C4-2B (cell line): ENCODE measurements around the gene ACSL4.

Experiments
- H3K27ac ChIP-seq: fragments of 450-650 bp; 2 replicates; pipeline ENCODE4 v1.5.1; 2017
- ZFX ChIP-seq: fragments of 450-650 bp; IDR thresholded peaks from 2 replicates; pipeline ENCODE4 v1.6.1; 2017
- TF ChIP-seq, protein P1 (sequence below): fragments of 450-650 bp; conservative IDR thresholded peaks from 2 replicates; pipeline ENCODE4 v1.5.1; 2017; ENCODE audit warnings: mild to moderate bottlenecking

Gene ACSL4

DNA sequence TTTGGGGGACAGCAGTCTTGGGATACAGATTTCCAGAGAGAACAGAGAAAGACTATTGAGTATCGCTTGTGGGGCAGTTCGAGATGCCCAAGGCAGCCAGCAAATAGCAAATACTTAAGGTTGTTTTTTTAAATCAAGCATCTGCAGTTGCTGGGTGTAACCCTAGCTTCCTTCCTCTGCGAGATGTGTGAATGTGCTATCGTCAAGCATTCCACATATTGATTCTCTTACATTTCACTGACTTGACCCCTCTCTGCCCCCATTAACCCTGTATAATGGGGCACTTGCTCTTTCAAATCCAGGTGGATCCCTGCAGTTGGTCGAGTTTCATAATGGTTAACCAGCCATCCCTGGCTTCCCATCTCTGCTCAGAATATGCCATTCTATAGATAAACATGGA lies 131.6 kb downstream of the ACSL4 start:
- H3K27ac ChIP-seq: no peak overlapping the region
- TF ChIP-seq ZFX: no peak
- TF ChIP-seq, protein P1, sequence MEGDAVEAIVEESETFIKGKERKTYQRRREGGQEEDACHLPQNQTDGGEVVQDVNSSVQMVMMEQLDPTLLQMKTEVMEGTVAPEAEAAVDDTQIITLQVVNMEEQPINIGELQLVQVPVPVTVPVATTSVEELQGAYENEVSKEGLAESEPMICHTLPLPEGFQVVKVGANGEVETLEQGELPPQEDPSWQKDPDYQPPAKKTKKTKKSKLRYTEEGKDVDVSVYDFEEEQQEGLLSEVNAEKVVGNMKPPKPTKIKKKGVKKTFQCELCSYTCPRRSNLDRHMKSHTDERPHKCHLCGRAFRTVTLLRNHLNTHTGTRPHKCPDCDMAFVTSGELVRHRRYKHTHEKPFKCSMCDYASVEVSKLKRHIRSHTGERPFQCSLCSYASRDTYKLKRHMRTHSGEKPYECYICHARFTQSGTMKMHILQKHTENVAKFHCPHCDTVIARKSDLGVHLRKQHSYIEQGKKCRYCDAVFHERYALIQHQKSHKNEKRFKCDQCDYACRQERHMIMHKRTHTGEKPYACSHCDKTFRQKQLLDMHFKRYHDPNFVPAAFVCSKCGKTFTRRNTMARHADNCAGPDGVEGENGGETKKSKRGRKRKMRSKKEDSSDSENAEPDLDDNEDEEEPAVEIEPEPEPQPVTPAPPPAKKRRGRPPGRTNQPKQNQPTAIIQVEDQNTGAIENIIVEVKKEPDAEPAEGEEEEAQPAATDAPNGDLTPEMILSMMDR: no peak

DNA sequence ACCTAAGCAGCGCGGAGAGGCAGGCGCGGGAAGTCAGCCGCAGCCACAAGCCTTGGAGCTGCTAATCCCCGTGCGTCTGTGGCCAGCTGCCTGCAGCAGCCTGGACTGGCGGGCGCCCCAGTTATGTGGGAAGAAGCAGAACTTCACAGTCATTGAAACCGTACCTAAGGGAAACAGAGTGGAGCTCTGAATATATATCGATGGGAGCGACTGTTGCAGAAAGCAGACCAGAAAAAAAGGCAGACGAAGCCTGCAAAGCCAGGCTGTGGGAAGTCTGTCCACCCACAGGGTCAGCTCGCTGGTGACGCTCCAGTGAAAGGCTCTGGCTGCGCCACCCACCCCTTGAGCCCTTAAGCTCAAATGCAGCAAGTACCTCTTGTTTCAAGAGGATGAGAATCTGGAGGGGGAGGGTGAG lies 132.8 kb downstream of the ACSL4 start:
- TF ChIP-seq ZFX: no peak
- TF ChIP-seq, protein P1: no peak

DNA sequence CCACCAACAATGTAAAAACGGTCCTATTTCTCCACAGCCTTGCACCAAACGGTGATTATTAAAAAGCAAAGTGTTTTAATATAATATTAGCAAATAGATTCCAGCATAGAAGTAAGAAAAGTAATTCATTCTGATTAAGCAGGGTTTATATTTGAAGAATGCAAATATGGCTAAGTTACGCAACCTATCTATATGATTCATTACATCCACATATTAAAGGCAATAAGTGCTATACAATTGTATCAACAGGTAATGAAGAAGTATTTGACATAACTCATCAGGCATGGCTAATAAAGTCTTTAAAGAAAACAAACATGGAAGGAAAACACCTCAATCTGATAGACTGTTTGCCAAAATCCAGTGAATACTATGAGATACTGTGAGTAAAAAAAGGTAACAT lies 137.0 kb downstream of the ACSL4 start:
- TF ChIP-seq ZFX: no peak
- TF ChIP-seq, protein P1: no peak
- no peak overlapping the region for H3K27ac ChIP-seq

More for the DNA sequence above, 132.8 kb downstream of the ACSL4 start:
- no peak overlapping the region for H3K27ac ChIP-seq
